ENCODE data around the gene ITK. TPM values are rescaled to one million over a fixed set of nuclear protein-coding genes. Genes with fewer than 3 reads are reported as not detected.

Gene ITK
- total and polyA plus RNA-seq, 2 donors (not counting 3 experiments of a cell fraction or from before 2014, with no cell fraction given), result not detected

DNA sequence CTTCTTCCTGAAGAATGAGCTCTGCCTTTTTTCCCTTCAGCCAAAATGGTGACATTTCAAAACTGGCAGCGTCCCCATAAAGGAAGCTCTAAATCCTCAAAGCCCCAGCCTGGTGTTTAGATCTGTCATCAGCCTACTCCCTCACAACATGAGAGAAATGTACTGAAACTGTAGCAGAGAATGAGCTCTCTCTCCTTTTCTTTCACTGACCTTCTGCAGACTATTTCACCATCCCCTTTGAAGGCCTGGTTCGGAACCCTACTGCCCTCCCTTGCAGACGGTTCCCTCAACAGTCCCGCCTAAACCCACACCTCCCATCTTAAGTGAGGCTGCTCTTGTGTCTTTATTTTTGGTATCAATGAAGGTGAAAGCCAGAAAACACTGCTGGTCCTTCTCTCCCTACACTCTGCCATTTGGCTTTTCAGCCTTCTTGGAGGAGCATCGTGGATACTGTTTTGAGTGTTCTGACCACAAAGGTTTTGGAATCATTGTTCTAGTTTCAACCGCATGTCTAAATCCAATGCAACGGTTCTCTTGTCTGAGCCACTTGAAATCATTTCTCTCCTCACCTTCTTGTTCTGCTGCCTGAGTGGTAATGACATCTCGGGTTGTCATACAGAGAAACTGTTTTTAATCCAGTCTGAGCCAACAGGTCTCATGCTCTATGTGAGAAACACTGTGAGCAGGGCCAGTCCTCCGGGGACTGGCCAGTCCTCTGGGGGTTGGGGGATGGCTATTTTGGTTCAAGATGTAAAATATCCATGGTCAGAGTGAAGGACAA, 39.0 kb downstream of the ITK start:
- CTCF ChIA-PET, result no interaction called here
- H3K4me2 ChIP-seq (ENCODE audit: insufficient read depth, low read length), result no peak overlapping the region
- POLR2A ChIA-PET, result no interaction called here
- no peak overlapping the region for H2AFZ ChIP-seq (ENCODE audit: low read depth, low read length)
- no TSS peak for BruUV-seq (replicated peaks)
- no peak overlapping the region for H3K9ac ChIP-seq (replicated peaks; ENCODE audit: extremely low read depth, insufficient read depth, low read length)
- H3K79me2 ChIP-seq (ENCODE audit: control insufficient read depth, insufficient read depth, low read length), result no peaks in the 10 kb centered on the region
- no peaks in the 10 kb centered on the region for H3K4me1 ChIP-seq (ENCODE audit: control insufficient read depth, extremely low read depth, insufficient read depth, low read length)
- no peaks in the 10 kb centered on the region for H3K9me3 ChIP-seq (replicated peaks; ENCODE audit: control insufficient read depth, insufficient read depth, low read length)
- dilution Hi-C loops (cut with MboI; ENCODE audit: extremely low pct_ligation_motif_present, low sequenced_read_pairs) (no loop called here), intact Hi-C loops (cut with micrococcal nuclease) (no loop called here)
- TF ChIP-seq, protein P1, sequence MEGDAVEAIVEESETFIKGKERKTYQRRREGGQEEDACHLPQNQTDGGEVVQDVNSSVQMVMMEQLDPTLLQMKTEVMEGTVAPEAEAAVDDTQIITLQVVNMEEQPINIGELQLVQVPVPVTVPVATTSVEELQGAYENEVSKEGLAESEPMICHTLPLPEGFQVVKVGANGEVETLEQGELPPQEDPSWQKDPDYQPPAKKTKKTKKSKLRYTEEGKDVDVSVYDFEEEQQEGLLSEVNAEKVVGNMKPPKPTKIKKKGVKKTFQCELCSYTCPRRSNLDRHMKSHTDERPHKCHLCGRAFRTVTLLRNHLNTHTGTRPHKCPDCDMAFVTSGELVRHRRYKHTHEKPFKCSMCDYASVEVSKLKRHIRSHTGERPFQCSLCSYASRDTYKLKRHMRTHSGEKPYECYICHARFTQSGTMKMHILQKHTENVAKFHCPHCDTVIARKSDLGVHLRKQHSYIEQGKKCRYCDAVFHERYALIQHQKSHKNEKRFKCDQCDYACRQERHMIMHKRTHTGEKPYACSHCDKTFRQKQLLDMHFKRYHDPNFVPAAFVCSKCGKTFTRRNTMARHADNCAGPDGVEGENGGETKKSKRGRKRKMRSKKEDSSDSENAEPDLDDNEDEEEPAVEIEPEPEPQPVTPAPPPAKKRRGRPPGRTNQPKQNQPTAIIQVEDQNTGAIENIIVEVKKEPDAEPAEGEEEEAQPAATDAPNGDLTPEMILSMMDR (IDR thresholded peaks at IDR 0.05; ENCODE audit: extremely low read depth in 1 of 2, insufficient read depth in 1 of 2, low read depth in 1 of 2, low read length in 2 of 2), result no peak
- no peak for TF ChIP-seq GATA2 (IDR thresholded peaks at IDR 0.05; ENCODE audit: insufficient read depth, insufficient read length, low read depth, low read length)
- no peak for TF ChIP-seq EZH2 (IDR thresholded peaks at IDR 0.05; ENCODE audit: borderline replicate concordance, low read depth, low read length, severe bottlenecking)
- no peak for TF ChIP-seq JUN (IDR thresholded peaks at IDR 0.05; ENCODE audit: borderline replicate concordance, insufficient read depth, insufficient read length, low read depth)
- no peak for TF ChIP-seq POLR2AphosphoS5 (IDR thresholded peaks at IDR 0.05; ENCODE audit: insufficient read depth, low read depth, low read length)
- no peak for TF ChIP-seq POLR2A (IDR thresholded peaks at IDR 0.05; ENCODE audit: low read depth, low read length)
- no peak for TF ChIP-seq MYC (IDR thresholded peaks at IDR 0.05; ENCODE audit: low read depth, low read length)
- no peak for TF ChIP-seq FOS (IDR thresholded peaks at IDR 0.05; ENCODE audit: borderline replicate concordance, insufficient read depth, low read length)
- TF ChIP-seq MAX (IDR thresholded peaks at IDR 0.05; ENCODE audit: insufficient read depth, insufficient read length), result no peak
- no peak overlapping the region for H3K4me3 ChIP-seq (replicated peaks in 1 of 3; ENCODE audit: insufficient read depth in 1 of 3, low read depth in 1 of 3, low read length in 3 of 3)
- no peaks in the 10 kb centered on the region for H3K27me3 ChIP-seq (ENCODE audit: control insufficient read depth in 2 of 2, insufficient read depth in 2 of 2, low read length in 2 of 2)
- FAIRE-seq (no peak), DNase-seq (ENCODE audit: low read depth, low spot score) (no peak)
- no peaks in the 10 kb centered on the region for H3K9me1 ChIP-seq (replicated peaks; ENCODE audit: control insufficient read depth, extremely low read depth, insufficient read depth, low read length)
- H3K36me3 ChIP-seq (ENCODE audit: control insufficient read depth in 2 of 2, extremely low read depth in 1 of 2, insufficient read depth in 2 of 2, low read length in 2 of 2), result no peaks in the 10 kb centered on the region
- no peaks in the 10 kb centered on the region for H4K20me1 ChIP-seq (replicated peaks; ENCODE audit: control insufficient read depth, extremely low read depth, insufficient read depth, low read length)
- no peak overlapping the region for H3K27ac ChIP-seq (ENCODE audit: insufficient read depth, low read depth, low read length)

All from endothelial cell of umbilical vein (primary cell).